ENCODE measurements around the gene LHX5.

LHX5 gene

GRCh38 chr12:113438523-113439300, 33.0 kb downstream of the LHX5 start:
- no peak for DNase-seq

- DNase-seq, result no peak
These were observed 34.0 kb downstream of the LHX5 start for GRCh38 chr12:113437729-113438100.

GRCh38 chr12:113436993-113437728, 34.5 kb downstream of the LHX5 start:
- no peak for DNase-seq

- no peak for DNase-seq
These were observed 35.1 kb downstream of the LHX5 start for GRCh38 chr12:113436586-113436985.

GRCh38 chr12:113435367-113435766, 36.3 kb downstream of the LHX5 start:
- no peak for DNase-seq

- DNase-seq, result no peak
These were observed 38.7 kb downstream of the LHX5 start for GRCh38 chr12:113432986-113433385.

GRCh38 chr12:113428482-113428881, 43.2 kb downstream of the LHX5 start:
- DNase-seq, result no peak

GRCh38 chr12:113427882-113428281, 43.8 kb downstream of the LHX5 start:
- no peak for DNase-seq

GRCh38 chr12:113425960-113426453, 45.7 kb downstream of the LHX5 start:
- no peak for DNase-seq

- peak; percentile 72 for DNase-seq
These were observed 46.5 kb downstream of the LHX5 start for GRCh38 chr12:113424915-113425823.

GRCh38 chr12:113424456-113424855, 47.2 kb downstream of the LHX5 start:
- DNase-seq, result no peak

GRCh38 chr12:113422886-113423669, 48.6 kb downstream of the LHX5 start:
- peak; percentile 53 for DNase-seq

GRCh38 chr12:113422030-113422885, 49.4 kb downstream of the LHX5 start, which contains the start of gene SDSL:
SDSL (plus strand) TSS chr12:113422380; CDS start chr12:113427983, 5,603 bp downstream.
- DNase-seq, result peak; percentile 97

- DNase-seq, result no peak
These were observed 50.6 kb downstream of the LHX5 start for GRCh38 chr12:113420996-113421595.

GRCh38 chr12:113418213-113418879, 53.3 kb downstream of the LHX5 start:
- DNase-seq, result peak; percentile 29

GRCh38 chr12:113416091-113416754, 55.4 kb downstream of the LHX5 start:
- DNase-seq, result no peak

GRCh38 chr12:113414519-113415038, 57.1 kb downstream of the LHX5 start:
- no peak for DNase-seq

GRCh38 chr12:113413488-113413939, 58.2 kb downstream of the LHX5 start:
- peak; percentile 92 for DNase-seq
